ENCODE measurements around the gene SPDYE2B.
"Not testable (repeated sequence)": the region's sequence is repeated elsewhere in the genome, so short reads cannot be mapped to it uniquely, and the experiment has no call there.

DNA sequence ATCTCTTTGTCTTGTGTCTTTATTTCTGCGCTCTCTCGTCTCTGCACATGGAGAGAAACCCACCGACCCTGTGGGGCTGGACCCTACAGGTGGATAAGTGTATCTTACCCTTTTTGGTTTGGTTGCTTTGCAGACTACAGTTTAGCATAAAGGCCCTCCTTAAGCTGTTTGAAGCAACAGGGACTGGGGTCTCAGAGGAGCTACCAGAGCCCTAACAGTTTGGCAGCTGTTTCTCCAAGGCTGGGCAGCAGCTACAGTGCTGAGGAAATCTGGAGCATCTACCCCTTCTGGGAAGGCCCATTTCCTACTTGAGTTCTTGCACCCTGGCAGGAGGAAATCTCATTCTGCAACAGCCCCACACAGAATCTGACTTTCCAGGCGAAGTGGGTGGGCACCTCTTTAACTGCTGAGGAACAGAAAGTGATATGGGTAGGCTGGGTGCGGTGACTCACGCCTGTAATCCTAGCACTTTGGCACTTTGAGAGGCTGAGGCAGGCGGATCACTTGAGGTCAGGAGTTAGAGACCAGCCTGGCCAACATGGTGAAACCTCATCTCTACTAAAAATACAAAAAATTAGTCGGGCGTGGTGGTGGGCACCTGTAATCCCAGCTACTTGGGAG lies 23.4 kb downstream of the SPDYE2B start:
- TF ChIP-seq, protein P1, sequence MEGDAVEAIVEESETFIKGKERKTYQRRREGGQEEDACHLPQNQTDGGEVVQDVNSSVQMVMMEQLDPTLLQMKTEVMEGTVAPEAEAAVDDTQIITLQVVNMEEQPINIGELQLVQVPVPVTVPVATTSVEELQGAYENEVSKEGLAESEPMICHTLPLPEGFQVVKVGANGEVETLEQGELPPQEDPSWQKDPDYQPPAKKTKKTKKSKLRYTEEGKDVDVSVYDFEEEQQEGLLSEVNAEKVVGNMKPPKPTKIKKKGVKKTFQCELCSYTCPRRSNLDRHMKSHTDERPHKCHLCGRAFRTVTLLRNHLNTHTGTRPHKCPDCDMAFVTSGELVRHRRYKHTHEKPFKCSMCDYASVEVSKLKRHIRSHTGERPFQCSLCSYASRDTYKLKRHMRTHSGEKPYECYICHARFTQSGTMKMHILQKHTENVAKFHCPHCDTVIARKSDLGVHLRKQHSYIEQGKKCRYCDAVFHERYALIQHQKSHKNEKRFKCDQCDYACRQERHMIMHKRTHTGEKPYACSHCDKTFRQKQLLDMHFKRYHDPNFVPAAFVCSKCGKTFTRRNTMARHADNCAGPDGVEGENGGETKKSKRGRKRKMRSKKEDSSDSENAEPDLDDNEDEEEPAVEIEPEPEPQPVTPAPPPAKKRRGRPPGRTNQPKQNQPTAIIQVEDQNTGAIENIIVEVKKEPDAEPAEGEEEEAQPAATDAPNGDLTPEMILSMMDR (IDR thresholded peaks at IDR 0.05): not testable (repeated sequence)
- not testable (repeated sequence) for TF ChIP-seq POLR2A (IDR thresholded peaks at IDR 0.05)
